HG03135 (cell line): ENCODE data around the gene LITAF.

Experiments used
- ATAC-seq: cut with Tn5 transposase; IDR thresholded peaks from one replicate; pipeline ENCODE4 v1.9.1; 2021; ENCODE audit warnings: mild to moderate bottlenecking, moderate library complexity; ENCODE audit not compliant: unreplicated experiment

The LITAF gene

DNA sequence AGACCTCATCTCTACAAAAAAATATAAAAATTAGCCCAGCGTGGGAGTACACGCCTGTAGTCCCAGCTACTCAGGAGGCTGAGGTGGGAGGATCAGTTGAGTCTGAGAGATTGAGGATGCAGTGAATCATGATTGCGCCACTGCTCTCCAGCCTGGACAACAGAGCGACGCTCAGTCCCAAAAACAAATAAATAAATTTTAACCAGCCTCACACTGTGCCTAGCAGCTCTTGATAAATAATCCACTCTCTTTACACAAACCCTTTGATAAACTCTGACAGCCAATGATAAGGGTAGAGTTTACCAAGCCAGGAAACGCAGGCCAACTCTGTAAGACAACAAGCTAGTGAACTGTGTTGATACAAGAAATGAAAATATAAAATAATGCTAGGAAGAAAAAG is 32.7 kb downstream of the LITAF start:
- ATAC-seq = no peak

GRCh38 chr16:11553371-11553770 is 33.3 kb downstream of the LITAF start:
- ATAC-seq = no peak

DNA sequence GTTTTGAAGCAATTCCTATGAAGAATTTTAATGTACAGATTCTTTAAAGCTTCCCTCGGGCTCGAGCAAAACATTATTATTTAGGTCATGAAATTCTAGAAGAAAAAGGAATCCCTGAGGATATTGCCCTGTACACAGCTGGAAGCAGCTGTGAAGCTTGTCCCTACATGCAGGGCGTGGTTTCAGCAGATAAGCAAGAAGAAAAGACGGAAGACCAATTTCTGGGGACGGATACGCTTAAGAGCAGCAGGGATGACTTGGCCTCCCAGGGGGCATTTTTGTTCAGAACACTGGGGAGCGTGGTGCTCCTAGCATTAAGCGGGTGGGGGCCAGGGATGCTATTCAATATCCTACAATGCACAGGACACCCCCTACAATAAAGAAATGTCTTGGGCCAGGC is 34.3 kb downstream of the LITAF start:
- ATAC-seq = no peak

DNA sequence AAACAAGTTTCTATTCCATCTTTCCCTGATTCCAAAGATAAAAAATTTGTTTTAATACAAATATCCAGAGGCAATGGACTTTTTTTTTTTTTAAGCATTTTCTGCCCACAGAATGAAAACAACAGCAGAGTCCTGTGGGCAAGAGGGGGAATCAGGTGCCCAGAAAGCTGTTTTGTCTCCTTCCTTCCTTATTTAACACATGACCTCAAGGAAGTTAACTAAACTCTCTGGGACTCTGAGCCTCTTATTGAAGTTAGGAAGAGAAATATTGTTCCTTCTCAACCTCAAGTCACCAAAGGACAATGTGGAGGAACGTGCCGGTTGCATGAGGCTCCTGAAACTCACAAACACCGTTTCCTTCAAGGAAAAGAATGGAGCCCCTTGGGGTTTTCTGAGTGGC is 34.9 kb downstream of the LITAF start:
- ATAC-seq = no peak

GRCh38 chr16:11550791-11551498 is 35.8 kb downstream of the LITAF start:
- no peak for ATAC-seq

- ATAC-seq = no peak
These were observed 39.4 kb downstream of the LITAF start for GRCh38 chr16:11547118-11547916.

DNA sequence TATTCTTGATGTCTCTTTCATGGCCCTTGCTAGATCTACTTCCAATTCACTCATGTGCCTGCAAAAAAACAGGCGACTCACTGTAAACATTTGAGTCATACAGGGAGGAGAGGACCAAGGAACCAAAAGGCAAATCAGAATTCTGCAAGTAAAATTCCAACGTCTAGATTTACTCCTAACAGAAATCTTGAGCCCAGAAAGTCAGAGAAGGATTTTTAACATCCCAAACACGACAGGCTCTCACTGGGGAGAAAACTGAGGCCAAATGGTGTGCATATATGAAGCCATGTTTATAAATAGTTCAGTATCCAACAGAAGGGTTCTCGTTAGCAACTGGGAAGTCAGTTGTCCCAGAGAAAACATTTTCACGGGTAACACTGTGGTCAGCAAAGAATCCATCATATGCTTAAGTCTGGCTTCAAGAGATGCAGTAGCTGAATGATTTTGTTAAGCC is 40.1 kb downstream of the LITAF start:
- no peak for ATAC-seq

GRCh38 chr16:11543661-11544393 is 42.9 kb downstream of the LITAF start:
- no peak for ATAC-seq

DNA sequence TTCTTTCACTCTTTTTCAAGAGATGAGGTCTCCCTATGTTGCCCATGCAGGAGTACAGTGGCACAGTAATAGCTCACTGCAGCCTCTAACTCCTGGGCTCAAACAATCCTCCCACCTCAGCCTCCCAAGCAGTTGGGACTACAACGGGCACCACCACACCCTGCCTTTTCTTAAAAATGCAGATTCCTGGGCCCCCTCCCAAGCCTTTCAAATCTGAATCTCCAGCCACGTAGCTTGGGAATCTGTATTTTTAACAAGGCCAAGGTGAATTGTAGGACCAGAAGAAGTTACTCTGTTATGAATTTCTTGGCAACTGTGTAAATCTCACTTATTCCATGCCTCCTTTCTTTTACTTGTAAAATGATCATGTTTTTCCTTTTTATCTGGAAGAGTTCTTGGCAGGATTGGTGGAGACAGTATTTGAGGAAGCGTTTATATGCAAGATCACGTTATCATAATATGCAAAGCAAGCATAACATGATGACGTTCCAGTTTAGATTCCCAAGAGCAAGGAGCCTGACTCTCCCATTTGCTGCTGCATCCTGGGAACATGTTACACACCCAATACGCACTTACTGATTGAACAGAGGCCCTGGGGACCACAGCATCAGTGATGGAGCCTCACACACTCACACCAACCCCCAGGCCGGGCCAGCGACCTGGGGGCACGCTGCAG is 44.5 kb downstream of the LITAF start:
- no peak for ATAC-seq

DNA sequence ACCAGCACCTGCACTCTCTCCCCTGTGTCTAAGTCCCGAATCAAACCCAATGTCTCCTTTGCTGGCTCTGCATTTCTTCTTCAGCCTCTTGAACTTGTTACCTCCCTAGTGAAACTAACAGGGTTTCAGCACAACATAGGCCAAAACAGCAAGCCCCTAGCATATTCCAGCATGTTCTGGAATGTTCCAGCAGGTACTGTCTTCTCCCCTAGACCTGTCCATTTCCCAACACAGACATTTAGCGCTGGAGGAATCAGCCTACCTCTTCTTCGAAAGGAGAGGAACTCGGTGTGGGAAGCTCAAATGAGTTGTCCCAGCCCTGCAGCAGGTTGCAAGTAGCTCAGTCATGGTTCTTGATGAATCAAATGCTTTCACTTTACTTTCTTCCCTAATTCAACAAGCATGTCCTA is 47.1 kb downstream of the LITAF start:
- no peak for ATAC-seq

DNA sequence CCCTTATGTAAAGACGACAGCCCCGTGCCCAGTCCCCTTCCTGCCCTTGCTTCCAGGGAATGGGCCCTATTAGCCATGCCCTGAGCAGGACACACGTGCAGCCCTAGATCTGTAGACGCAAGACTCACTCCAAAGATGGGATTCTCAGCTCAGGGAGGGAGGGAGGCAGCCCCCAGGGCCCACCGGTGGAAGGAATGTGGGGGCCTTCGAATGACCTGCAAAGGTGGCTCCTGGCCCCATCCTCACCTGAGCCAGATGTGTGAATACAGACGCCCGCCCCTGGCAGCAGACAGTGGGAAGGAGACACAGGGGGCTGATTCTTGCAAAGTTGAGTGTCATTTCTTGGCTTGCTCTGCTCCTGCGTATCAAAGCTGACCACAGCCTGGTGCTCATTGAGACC is 47.8 kb downstream of the LITAF start:
- ATAC-seq = no peak

DNA sequence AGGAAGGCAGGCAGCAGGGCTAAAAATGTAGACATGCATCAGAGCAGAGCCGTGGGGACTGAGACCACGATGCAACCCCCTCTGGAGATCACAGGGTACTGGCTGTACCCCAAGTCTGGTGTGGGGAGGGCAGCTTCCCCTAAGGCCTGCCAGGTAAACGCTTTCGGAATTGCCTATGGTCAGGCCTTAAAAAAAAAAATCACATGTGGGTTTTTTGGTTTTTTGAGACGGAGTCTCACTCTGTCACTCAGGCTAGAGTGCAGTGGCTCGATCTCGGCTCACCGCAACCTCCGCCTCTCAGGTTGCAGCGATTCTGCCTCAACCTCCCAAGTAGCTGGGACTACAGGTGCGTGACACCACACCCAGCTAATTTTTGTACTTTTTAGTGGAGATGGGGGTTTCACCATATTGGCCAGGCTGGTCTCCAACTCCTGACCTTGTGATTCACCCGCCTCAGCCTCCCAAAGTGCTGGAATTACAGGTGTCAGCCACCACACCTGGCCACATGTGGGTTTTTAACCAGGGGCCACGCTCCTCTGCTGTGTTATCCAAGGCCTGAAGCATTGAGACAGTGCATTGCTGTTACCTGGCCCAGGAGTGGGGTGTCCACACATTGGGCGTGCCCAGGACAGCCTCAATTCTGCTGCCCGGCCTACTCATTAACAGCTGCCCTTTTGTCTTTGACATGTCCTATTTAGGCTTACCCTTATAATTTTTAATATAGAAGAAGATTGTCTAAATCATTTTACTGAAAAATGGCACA is 50.4 kb downstream of the LITAF start:
- no peak for ATAC-seq

DNA sequence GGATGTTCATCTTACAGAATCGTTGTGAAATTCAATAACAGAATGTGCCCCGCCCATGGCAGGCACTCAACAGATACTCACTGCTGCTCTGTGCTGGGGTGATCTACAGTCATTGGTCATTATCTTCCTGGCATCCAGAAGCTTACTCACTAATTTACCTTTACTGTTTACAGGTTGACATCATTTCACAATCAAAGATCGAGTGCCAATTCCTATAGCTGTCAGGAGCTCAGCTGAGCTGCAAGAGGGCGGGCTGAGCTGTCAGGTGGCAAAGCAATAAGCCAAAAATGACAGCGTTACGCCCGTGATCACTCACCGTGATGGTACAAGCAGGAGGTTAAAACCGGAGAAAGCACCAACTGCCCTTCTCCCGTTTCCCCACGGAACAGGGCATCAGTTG is 51.2 kb downstream of the LITAF start:
- ATAC-seq = no peak

DNA sequence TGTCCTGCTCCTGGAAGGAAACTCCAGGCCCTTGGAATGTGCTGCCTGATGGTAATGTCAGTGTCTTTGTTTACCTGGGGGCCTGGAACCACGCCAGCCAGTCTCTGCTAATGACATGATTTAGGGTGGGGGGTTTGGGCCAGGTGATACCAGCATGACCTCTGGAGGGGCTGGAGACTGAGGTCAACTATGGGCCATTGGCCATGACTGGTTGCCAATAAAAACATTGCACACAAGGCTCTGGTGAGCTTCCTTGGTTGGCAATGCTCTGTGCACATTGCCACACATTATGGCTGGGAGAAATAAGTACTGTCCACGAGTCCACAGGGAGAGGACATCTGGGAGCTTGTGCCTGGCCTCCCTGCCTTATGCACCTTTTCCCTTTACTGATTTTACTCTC is 52.5 kb downstream of the LITAF start:
- no peak for ATAC-seq

GRCh38 chr16:11533588-11533987 is 53.1 kb downstream of the LITAF start:
- no peak for ATAC-seq

GRCh38 chr16:11530171-11530940 is 56.4 kb downstream of the LITAF start:
- ATAC-seq = no peak

- no peak for ATAC-seq
These were observed 57.4 kb downstream of the LITAF start for GRCh38 chr16:11529285-11529684.

DNA sequence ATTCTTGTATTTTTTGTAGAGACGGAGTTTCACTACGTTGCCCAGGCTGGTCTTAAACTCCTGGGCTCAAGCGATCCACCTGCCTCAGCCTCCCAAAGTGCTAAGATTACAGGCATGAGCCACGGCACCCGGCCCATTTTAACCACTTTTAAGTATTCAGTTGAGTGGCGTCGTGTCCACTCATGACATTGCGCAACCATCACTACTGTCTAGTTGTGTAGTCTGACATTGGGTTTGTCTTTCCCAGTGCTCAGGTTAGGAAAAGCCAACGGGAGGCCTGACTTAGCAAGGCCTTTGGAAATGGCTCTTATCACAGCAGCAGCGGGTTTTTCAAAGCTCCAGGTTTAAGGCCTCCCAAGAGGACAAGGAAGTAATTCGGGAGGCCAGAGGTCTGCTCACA is 58.7 kb downstream of the LITAF start:
- no peak for ATAC-seq

DNA sequence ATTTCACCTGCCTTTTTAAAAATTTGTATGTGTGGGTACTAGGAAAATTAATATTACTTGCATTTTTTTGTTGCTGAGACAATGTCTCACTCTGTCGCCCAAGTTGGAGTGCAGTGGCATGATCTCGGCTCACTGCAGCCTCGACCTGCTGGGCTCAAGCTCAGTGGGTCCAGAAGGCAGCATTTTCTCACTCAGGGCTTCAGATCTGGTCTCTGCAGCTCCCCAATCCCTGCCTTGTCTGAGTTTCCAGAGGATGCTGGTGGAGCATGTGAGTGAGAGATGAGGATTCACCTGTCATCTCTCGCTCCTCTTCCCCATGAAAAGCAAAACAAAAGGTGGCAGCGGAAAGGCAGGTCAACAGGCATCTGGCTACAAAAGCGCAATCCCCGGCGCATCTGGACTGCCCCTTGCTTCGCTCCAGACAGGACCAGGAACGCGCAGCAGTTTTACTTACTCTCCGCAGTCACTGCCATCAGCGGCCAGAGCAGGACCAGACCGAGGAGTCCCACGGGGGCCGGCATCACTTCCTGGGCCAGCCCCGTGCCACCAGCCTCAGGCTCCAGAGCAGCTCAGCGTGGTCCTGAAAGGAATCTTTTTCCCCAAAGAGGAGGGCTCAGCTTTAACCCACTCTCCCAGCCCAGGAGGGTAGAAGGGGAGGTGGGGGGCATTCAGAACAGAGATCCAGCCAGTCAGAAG is 59.9 kb downstream of the LITAF start:
- ATAC-seq = no peak
